ENCODE data around the gene DAB1. TPM values are rescaled to one million over a fixed set of nuclear protein-coding genes. Genes with fewer than 3 reads are reported as not detected.

DAB1 gene
- total RNA-seq, 4 donors from 2014 or later = 0.48 to 1.2 TPM; not detected in 2

- no peak for DNase-seq
- H3K36me3 ChIP-seq = no peaks in the 10 kb centered on the region
- H3K9me3 ChIP-seq = no peaks in the 10 kb centered on the region
- in situ Hi-C loops (cut with MboI; ENCODE audit: low pct_ligation_motif_present in 1 of 4, low pct_unique_long_range_greater_than_20kb in 1 of 4, low sequenced_read_pairs in 3 of 4) = no loop called here
- H3K4me3 ChIP-seq = no peak overlapping the region
- H3K4me1 ChIP-seq = no peaks in the 10 kb centered on the region
- TF ChIP-seq EP300 (IDR thresholded peaks at IDR 0.05; ENCODE audit: low read depth) = no peak
- no peak for TF ChIP-seq POLR2AphosphoS5 (IDR thresholded peaks at IDR 0.05)
- no peak for TF ChIP-seq POLR2A (IDR thresholded peaks at IDR 0.05)
- no peak for TF ChIP-seq CTCF (IDR thresholded peaks at IDR 0.05)
- no peaks in the 10 kb centered on the region for H3K27me3 ChIP-seq
- WGBS, 2 donors (ENCODE audit: low coverage in 1 of 2) = 42 to 65% methylated on average over 5 of the region's 5 CpGs
- intact Hi-C loops (cut with DNase I; ENCODE audit: low total_unique reads) = no loop called here
- H3K27ac ChIP-seq = no peak overlapping the region
Observed at GRCh38 chr1:57019236-57019839, 404.5 kb downstream of the DAB1 start.

GRCh38 chr1:57018119-57018518 lies 405.7 kb downstream of the DAB1 start:
- Histone ChIP-seq H3K27me3 (no peaks in the 10 kb centered on the region), H3K4me3 (no peak overlapping the region), H3K4me1 (no peaks in the 10 kb centered on the region), H3K9me3 (no peaks in the 10 kb centered on the region), H3K27ac (no peak overlapping the region), H3K36me3 (no peaks in the 10 kb centered on the region)
- in situ Hi-C loops (cut with MboI; ENCODE audit: low pct_ligation_motif_present in 1 of 4, low pct_unique_long_range_greater_than_20kb in 1 of 4, low sequenced_read_pairs in 3 of 4) = no loop called here
- intact Hi-C loops (cut with DNase I; ENCODE audit: low total_unique reads) = no loop called here
- DNase-seq = no peak
- 77 to 85% methylated on average over 2 of the region's 2 CpGs for WGBS, 2 donors (ENCODE audit: low coverage in 1 of 2)
- no peak for TF ChIP-seq CTCF (IDR thresholded peaks at IDR 0.05)

- in situ Hi-C loops (cut with MboI; ENCODE audit: low pct_ligation_motif_present in 1 of 4, low pct_unique_long_range_greater_than_20kb in 1 of 4, low sequenced_read_pairs in 3 of 4) = no loop called here
- Histone ChIP-seq H3K27me3 (no peaks in the 10 kb centered on the region), H3K4me1 (no peaks in the 10 kb centered on the region), H3K9me3 (no peaks in the 10 kb centered on the region), H3K36me3 (no peaks in the 10 kb centered on the region), H3K27ac (no peak overlapping the region), H3K4me3 (no peak overlapping the region)
- 71 to 73% methylated on average over 7 of the region's 7 CpGs for WGBS, 2 donors (ENCODE audit: low coverage in 1 of 2)
- TF ChIP-seq POLR2A (IDR thresholded peaks at IDR 0.05) (no peak), CTCF (IDR thresholded peaks at IDR 0.05) (no peak), POLR2AphosphoS5 (IDR thresholded peaks at IDR 0.05) (no peak), EP300 (IDR thresholded peaks at IDR 0.05; ENCODE audit: low read depth) (no peak)
- no peak for DNase-seq
- intact Hi-C loops (cut with DNase I; ENCODE audit: low total_unique reads) = no loop called here
Observed at GRCh38 chr1:57017717-57018116, 406.1 kb downstream of the DAB1 start.

- 75 to 88% methylated on average over 3 to 6 of the region's 6 CpGs for whole genome bisulfite sequencing, 2 donors (ENCODE audit: low coverage in 1 of 2)
- Histone ChIP-seq H3K36me3 (no peaks in the 10 kb centered on the region), H3K27me3 (no peaks in the 10 kb centered on the region), H3K27ac (no peak overlapping the region), H3K4me1 (no peaks in the 10 kb centered on the region), H3K4me3 (no peak overlapping the region), H3K9me3 (no peaks in the 10 kb centered on the region)
- intact Hi-C loops (cut with DNase I; ENCODE audit: low total_unique reads) (no loop called here), in situ Hi-C loops (cut with MboI; ENCODE audit: low pct_ligation_motif_present in 1 of 4, low pct_unique_long_range_greater_than_20kb in 1 of 4, low sequenced_read_pairs in 3 of 4) (no loop called here)
- no peak for DNase-seq
- TF ChIP-seq POLR2A (IDR thresholded peaks at IDR 0.05) = no peak
- TF ChIP-seq CTCF (IDR thresholded peaks at IDR 0.05) = no peak
- TF ChIP-seq POLR2AphosphoS5 (IDR thresholded peaks at IDR 0.05) = no peak
- TF ChIP-seq EP300 (IDR thresholded peaks at IDR 0.05; ENCODE audit: low read depth) = no peak
Observed at GRCh38 chr1:57017200-57017599, 406.7 kb downstream of the DAB1 start.

Measured in transverse colon (tissue), 4 donors.